ENCODE data around the gene KRT81.
A peak's percentile ranks its signal among the peaks of the same experiment; 100 is the strongest.

The KRT81 gene

GRCh38 chr12:52263761-52264434, 27.4 kb downstream of the KRT81 start:
- no peaks in the 10 kb centered on the region for H3K9me3 ChIP-seq (ENCODE audit: insufficient read depth, low read depth, low read length)

DNA sequence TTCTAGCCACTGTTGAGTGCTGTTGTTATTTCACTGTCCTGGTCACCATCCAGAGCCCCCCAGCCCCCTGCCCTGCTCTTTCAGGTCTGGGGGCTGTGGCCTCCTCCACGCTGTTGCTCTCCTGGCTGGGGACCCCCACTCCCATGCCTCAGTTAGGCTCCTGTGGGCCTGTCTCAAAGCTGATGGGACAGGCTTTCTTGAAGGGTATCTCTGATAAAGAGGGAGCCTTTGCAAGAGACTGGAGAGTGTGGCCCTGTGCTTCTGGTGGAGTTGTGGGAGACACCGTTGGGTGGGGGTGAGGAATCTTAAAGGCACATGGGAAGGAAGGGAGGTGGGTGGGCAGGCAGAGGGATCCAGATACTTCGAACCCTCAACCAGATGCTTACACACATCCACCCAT, 29.0 kb downstream of the KRT81 start:
- TF ChIP-seq EZH2phosphoT487 (IDR thresholded peaks at IDR 0.05; ENCODE audit: borderline replicate concordance) = no peak
- TF ChIP-seq, protein P1, sequence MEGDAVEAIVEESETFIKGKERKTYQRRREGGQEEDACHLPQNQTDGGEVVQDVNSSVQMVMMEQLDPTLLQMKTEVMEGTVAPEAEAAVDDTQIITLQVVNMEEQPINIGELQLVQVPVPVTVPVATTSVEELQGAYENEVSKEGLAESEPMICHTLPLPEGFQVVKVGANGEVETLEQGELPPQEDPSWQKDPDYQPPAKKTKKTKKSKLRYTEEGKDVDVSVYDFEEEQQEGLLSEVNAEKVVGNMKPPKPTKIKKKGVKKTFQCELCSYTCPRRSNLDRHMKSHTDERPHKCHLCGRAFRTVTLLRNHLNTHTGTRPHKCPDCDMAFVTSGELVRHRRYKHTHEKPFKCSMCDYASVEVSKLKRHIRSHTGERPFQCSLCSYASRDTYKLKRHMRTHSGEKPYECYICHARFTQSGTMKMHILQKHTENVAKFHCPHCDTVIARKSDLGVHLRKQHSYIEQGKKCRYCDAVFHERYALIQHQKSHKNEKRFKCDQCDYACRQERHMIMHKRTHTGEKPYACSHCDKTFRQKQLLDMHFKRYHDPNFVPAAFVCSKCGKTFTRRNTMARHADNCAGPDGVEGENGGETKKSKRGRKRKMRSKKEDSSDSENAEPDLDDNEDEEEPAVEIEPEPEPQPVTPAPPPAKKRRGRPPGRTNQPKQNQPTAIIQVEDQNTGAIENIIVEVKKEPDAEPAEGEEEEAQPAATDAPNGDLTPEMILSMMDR (conservative IDR thresholded peaks at IDR 0.05; ENCODE audit: low read length) = no peak
- H3K4me2 ChIP-seq (ENCODE audit: low read depth, low read length, poor library complexity, severe bottlenecking) = no peak overlapping the region
- H3K9me3 ChIP-seq (ENCODE audit: insufficient read depth, low read depth, low read length) = no peaks in the 10 kb centered on the region
- H3K4me1 ChIP-seq (ENCODE audit: insufficient read depth, low read length, poor library complexity, severe bottlenecking) = peaks cover 27% of the 10 kb centered on the region
- no peaks in the 10 kb centered on the region for H3K36me3 ChIP-seq (ENCODE audit: insufficient read depth, low read length)
- no peaks in the 10 kb centered on the region for H3K79me2 ChIP-seq (ENCODE audit: insufficient read depth, low read length)
- no peaks in the 10 kb centered on the region for H3K27me3 ChIP-seq (ENCODE audit: insufficient read depth, low read length, poor library complexity, severe bottlenecking)
- peaks cover 8% of the 10 kb centered on the region; the same call in 1 of the 2 replicates for H3F3A ChIP-seq (ENCODE audit: low read depth)
- H2AFZ ChIP-seq (ENCODE audit: low read length) = no peak overlapping the region
- no peaks in the 10 kb centered on the region for H4K20me1 ChIP-seq (ENCODE audit: insufficient read depth, low read length, poor library complexity, severe bottlenecking)
- H3K9ac ChIP-seq (ENCODE audit: low read depth, low read length, poor library complexity, severe bottlenecking) = no peak overlapping the region
- no peaks in the 10 kb centered on the region for H3K9me2 ChIP-seq (replicated peaks; ENCODE audit: low read depth, low read length)
- no peak overlapping the region for H3K4me3 ChIP-seq (ENCODE audit: low read length, poor library complexity, severe bottlenecking)

More at GRCh38 chr12:52263761-52264434, 27.4 kb downstream of the KRT81 start:
- Histone ChIP-seq H3K9ac (ENCODE audit: low read depth, low read length, poor library complexity, severe bottlenecking) (no peak overlapping the region), H3K4me3 (ENCODE audit: low read length, poor library complexity, severe bottlenecking) (no peak overlapping the region), H3K79me2 (ENCODE audit: insufficient read depth, low read length) (no peaks in the 10 kb centered on the region), H4K20me1 (ENCODE audit: insufficient read depth, low read length, poor library complexity, severe bottlenecking) (no peaks in the 10 kb centered on the region), H3K4me2 (ENCODE audit: low read depth, low read length, poor library complexity, severe bottlenecking) (no peak overlapping the region), H3K36me3 (ENCODE audit: insufficient read depth, low read length) (no peaks in the 10 kb centered on the region), H3K27me3 (ENCODE audit: insufficient read depth, low read length, poor library complexity, severe bottlenecking) (no peaks in the 10 kb centered on the region), H2AFZ (ENCODE audit: low read length) (no peak overlapping the region), H3K4me1 (ENCODE audit: insufficient read depth, low read length, poor library complexity, severe bottlenecking) (peaks cover 27% of the 10 kb centered on the region), H3K9me2 (replicated peaks; ENCODE audit: low read depth, low read length) (no peaks in the 10 kb centered on the region), H3F3A (ENCODE audit: low read depth) (peaks cover 8% of the 10 kb centered on the region; the same call in 1 of the 2 replicates)
- TF ChIP-seq, protein P1 (conservative IDR thresholded peaks at IDR 0.05; ENCODE audit: low read length) = no peak

DNA sequence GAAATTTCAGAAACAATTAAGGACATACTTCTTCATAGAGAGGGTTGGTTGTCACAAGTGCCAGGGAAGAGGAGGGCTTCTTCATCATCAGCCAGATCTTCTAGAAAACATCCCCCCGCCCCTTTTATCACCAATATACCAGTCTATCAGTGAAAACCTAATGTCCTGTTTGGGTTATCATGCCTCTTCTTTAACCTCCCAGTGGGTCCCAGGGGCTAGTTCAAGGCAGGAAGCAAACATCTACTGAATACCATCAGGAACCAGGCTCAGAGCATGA, 30.2 kb downstream of the KRT81 start:
- H3F3A ChIP-seq (ENCODE audit: low read depth) = peaks cover 8% of the 10 kb centered on the region; the same call in 1 of the 2 replicates
- H3K9me2 ChIP-seq (replicated peaks; ENCODE audit: low read depth, low read length) = no peaks in the 10 kb centered on the region
- peak overlapping the region; percentile 82 for H3K4me2 ChIP-seq (ENCODE audit: low read depth, low read length, poor library complexity, severe bottlenecking)
- H3K4me3 ChIP-seq (ENCODE audit: low read length, poor library complexity, severe bottlenecking) = peak overlapping the region; percentile 59
- H3K9me3 ChIP-seq (ENCODE audit: insufficient read depth, low read depth, low read length) = no peaks in the 10 kb centered on the region
- H3K79me2 ChIP-seq (ENCODE audit: insufficient read depth, low read length) = no peaks in the 10 kb centered on the region
- H3K4me1 ChIP-seq (ENCODE audit: insufficient read depth, low read length, poor library complexity, severe bottlenecking) = peaks cover 27% of the 10 kb centered on the region
- TF ChIP-seq, protein P1 (conservative IDR thresholded peaks at IDR 0.05; ENCODE audit: low read length) = no peak
- no peak for TF ChIP-seq EZH2phosphoT487 (IDR thresholded peaks at IDR 0.05; ENCODE audit: borderline replicate concordance)
- no peaks in the 10 kb centered on the region for H4K20me1 ChIP-seq (ENCODE audit: insufficient read depth, low read length, poor library complexity, severe bottlenecking)
- H3K27me3 ChIP-seq (ENCODE audit: insufficient read depth, low read length, poor library complexity, severe bottlenecking) = no peaks in the 10 kb centered on the region
- no peaks in the 10 kb centered on the region for H3K36me3 ChIP-seq (ENCODE audit: insufficient read depth, low read length)
- no peak overlapping the region for H2AFZ ChIP-seq (ENCODE audit: low read length)
- H3K9ac ChIP-seq (ENCODE audit: low read depth, low read length, poor library complexity, severe bottlenecking) = no peak overlapping the region
